Choroid plexus epithelial cell (primary cell): Measurements from ENCODE around the gene OIT3.

ENCODE experiments used
- DNase-seq: peaks from one replicate; pipeline ENCODE4 v3.0.0-alpha.2; 2010; ENCODE audit warnings: low read depth
- H3K4me3 ChIP-seq: 2 replicates; pipeline ENCODE4 v1.5.1; 2011; ENCODE audit warnings: low read depth, mild to moderate bottlenecking, control low read depth, low read length, moderate library complexity
- CTCF ChIP-seq: conservative IDR thresholded peaks from 2 replicates; pipeline ENCODE4 v1.5.1; 2011; ENCODE audit warnings: low read depth, mild to moderate bottlenecking, control low read depth, inconsistent platforms, low read length, moderate library complexity

The OIT3 gene

GRCh38 chr10:72930276-72930675, 36.7 kb downstream of the OIT3 start:
- TF ChIP-seq CTCF: no peak
- no peak for DNase-seq
- H3K4me3 ChIP-seq: no peak overlapping the region

- no peak for TF ChIP-seq CTCF
- DNase-seq: no peak
These were observed 38.9 kb downstream of the OIT3 start for GRCh38 chr10:72932259-72933015.

GRCh38 chr10:72935361-72935760, 41.8 kb downstream of the OIT3 start:
- TF ChIP-seq CTCF: no peak
- DNase-seq: no peak
- H3K4me3 ChIP-seq: no peak overlapping the region

More at GRCh38 chr10:72932259-72933015, 38.9 kb downstream of the OIT3 start:
- H3K4me3 ChIP-seq: no peak overlapping the region

GRCh38 chr10:72943498-72944234, 50.1 kb downstream of the OIT3 start:
- no peak for DNase-seq
- TF ChIP-seq CTCF: no peak
- no peak overlapping the region for H3K4me3 ChIP-seq

- TF ChIP-seq CTCF: no peak
- H3K4me3 ChIP-seq: no peak overlapping the region
- no peak for DNase-seq
These were observed 53.4 kb downstream of the OIT3 start for GRCh38 chr10:72946963-72947362.

- DNase-seq: no peak
- H3K4me3 ChIP-seq: no peak overlapping the region
- no peak for TF ChIP-seq CTCF
These were observed 55.2 kb downstream of the OIT3 start for GRCh38 chr10:72948762-72949161.
